Uterus (tissue), 4 donors: ENCODE measurements around the gene SHISAL1. TPM values are rescaled to one million over a fixed set of nuclear protein-coding genes. Genes with fewer than 3 reads are reported as not detected.

Source experiments
- DNase-seq, 2 donors: peaks; one replicate each; pipeline ENCODE4 v3.0.0-alpha.2; 2019 to 2020
- H3K27ac ChIP-seq, 2 donors: fragments of 200-600 bp; sonication (generic); 1 replicate in 1 of 2; 2 replicates in 1 of 2; pipeline ENCODE4 v1.5.1; 2016 to 2018
- H3K27me3 ChIP-seq, 2 donors: fragments of 200-600 bp; sonication (generic); one replicate each; pipeline ENCODE4 v1.5.1; 2018 to 2019; ENCODE audit warnings: control low read depth in 1 of 2
- H3K36me3 ChIP-seq, 2 donors: fragments of 200-600 bp; sonication (generic); one replicate each; pipeline ENCODE4 v1.5.1; 2019; ENCODE audit warnings: control low read depth in 1 of 2
- H3K4me1 ChIP-seq, 2 donors: fragments of 200-600 bp; sonication (generic); one replicate each; pipeline ENCODE4 v1.5.1; 2018 to 2019; ENCODE audit warnings: control low read depth in 1 of 2
- H3K4me3 ChIP-seq, 2 donors: fragments of 200-600 bp; sonication (generic); 1 replicate in 1 of 2; 2 replicates in 1 of 2; pipeline ENCODE4 v1.5.1; 2018 to 2019; ENCODE audit warnings: mild to moderate bottlenecking in 1 of 2
- H3K9me3 ChIP-seq, 2 donors: fragments of 200-600 bp; sonication (generic); one replicate each; pipeline ENCODE4 v1.5.1; 2019; ENCODE audit warnings: control low read depth in 1 of 2
- CTCF ChIP-seq, 4 experiments: fragments of 200-600 bp in 2 of 4; fragments of 450-650 bp in 2 of 4; sonication (generic) in 2 of 4; IDR thresholded peaks; one replicate each; pipeline ENCODE4 v1.5.1; 2016 to 2019; ENCODE audit warnings: antibody characterized with exemption in 4 of 4, mild to moderate bottlenecking in 2 of 4, moderate library complexity in 1 of 4
- POLR2A ChIP-seq, 2 donors: fragments of 450-650 bp; IDR thresholded peaks; one replicate each; pipeline ENCODE4 v1.6.1; 2016; ENCODE audit warnings: antibody characterized with exemption in 2 of 2, mild to moderate bottlenecking in 1 of 2, moderate library complexity in 1 of 2
- intact Hi-C: fragments of 100-400 bp; cut with DNase I; formaldehyde crosslinking; loops from one replicate; pipeline ENCODE4 v1.15.1; 2023; ENCODE audit warnings: low total_unique reads
- total RNA-seq, 4 donors: library from RNA; depleted of rRNA in 3 of 4; stranded (reverse); fragments of >200 nt in 3 of 4; gene quantifications; one replicate each; pipeline versions ENCODE4 v1.1.0 to v1.2.4, GENCODE V29; 2014 to 2023
- donor health status: DM: yes; HTN: yes; CAD: no.

SHISAL1 gene
- total RNA-seq, 4 donors from 2014 or later = 4.7 to 44.2 (median 22.9) TPM

GRCh38 chr22:44345872-44346271 lies 33.1 kb upstream of the SHISAL1 start:
- DNase-seq = no peak
- Histone ChIP-seq H3K27ac (no peak overlapping the region), H3K27me3 (no peaks in the 10 kb centered on the region), H3K9me3 (no peaks in the 10 kb centered on the region), H3K4me3 (no peak overlapping the region), H3K36me3 (no peaks in the 10 kb centered on the region), H3K4me1 (no peaks in the 10 kb centered on the region)
- intact Hi-C loops = no loop called here
- TF ChIP-seq CTCF (IDR thresholded peaks at IDR 0.05) = no peak
- no peak for TF ChIP-seq POLR2A (IDR thresholded peaks at IDR 0.05)

DNA sequence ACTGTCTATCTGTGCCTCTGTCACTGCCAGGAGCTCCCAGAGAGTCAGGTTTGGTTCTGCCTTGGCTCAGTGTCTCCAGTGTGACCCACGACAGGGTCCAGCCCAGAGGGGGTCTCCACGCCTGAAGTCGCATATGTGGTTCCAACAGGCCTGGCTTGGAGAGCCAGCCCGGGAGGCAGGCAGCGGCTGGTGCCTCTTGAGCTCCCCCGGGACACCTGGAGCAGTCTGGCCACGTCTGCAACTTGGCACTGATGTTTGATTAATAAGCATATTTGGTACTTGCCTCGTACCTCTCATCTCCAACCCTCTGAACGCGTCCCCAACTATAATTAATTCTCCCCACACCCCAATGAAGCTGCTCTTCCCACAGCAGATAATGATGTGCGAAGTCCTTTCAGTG lies 31.7 kb upstream of the SHISAL1 start:
- TF ChIP-seq POLR2A (IDR thresholded peaks at IDR 0.05) (no peak), CTCF (IDR thresholded peaks at IDR 0.05) (no peak)
- H3K36me3 ChIP-seq = no peaks in the 10 kb centered on the region
- no peaks in the 10 kb centered on the region for H3K9me3 ChIP-seq
- intact Hi-C loops = no loop called here
- no peak overlapping the region for H3K27ac ChIP-seq
- H3K4me3 ChIP-seq = no peak overlapping the region
- H3K27me3 ChIP-seq = no peaks in the 10 kb centered on the region
- no peaks in the 10 kb centered on the region for H3K4me1 ChIP-seq
- DNase-seq = no peak

DNA sequence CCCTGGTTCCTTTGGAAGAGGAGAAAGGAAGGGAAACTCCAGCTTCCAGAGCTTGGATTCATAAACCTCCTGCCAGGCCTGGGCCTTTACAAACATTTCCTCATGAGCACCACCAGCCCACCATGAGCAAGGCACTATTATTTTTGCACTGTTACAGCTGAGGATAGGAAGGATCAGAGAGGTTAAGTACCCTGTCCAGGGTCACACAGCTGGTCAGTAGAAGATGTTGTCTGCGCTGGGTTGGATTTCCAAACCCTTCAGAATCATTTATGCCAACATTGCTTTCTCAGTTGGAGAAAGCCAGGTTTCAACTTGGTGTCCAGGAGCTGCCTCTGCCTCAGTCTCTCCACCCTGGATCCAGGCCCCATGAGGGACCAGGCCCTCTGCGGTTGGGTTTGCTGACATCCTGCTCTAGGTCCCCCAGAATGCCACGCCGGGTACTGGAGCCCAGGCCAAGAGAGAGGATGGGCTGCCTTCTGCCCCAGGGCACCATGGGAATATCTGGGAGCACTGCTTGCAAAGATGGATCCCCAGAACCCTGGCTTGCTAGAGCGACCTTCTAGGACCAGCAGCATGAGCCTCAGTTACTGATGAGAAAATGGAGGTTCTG lies 29.7 kb upstream of the SHISAL1 start:
- no peak for DNase-seq

GRCh38 chr22:44341431-44342346 lies 28.9 kb upstream of the SHISAL1 start:
- peak overlapping the region; percentile 51 to 82 for H3K27ac ChIP-seq
- no peaks in the 10 kb centered on the region for H3K4me1 ChIP-seq
- no peaks in the 10 kb centered on the region for H3K27me3 ChIP-seq
- no peak for TF ChIP-seq POLR2A (IDR thresholded peaks at IDR 0.05)
- no peak for TF ChIP-seq CTCF (IDR thresholded peaks at IDR 0.05)
- DNase-seq = peak; percentile 59 to 62
- H3K4me3 ChIP-seq = no peak overlapping the region
- H3K36me3 ChIP-seq = no peaks in the 10 kb centered on the region
- no peaks in the 10 kb centered on the region for H3K9me3 ChIP-seq
- intact Hi-C loops = no loop called here

More for the DNA sequence above, 29.7 kb upstream of the SHISAL1 start:
- H3K36me3 ChIP-seq = no peaks in the 10 kb centered on the region
- intact Hi-C loops = no loop called here
- H3K4me1 ChIP-seq = no peaks in the 10 kb centered on the region
- H3K27me3 ChIP-seq = no peaks in the 10 kb centered on the region
- no peaks in the 10 kb centered on the region for H3K9me3 ChIP-seq
- no peak overlapping the region for H3K4me3 ChIP-seq
- TF ChIP-seq POLR2A (IDR thresholded peaks at IDR 0.05) = no peak
- TF ChIP-seq CTCF (IDR thresholded peaks at IDR 0.05) = no peak
- H3K27ac ChIP-seq = peak overlapping the region; percentile 51 to 82
